ENCODE results near the gene TMEM150C. TPM values are rescaled to one million over a fixed set of nuclear protein-coding genes. Genes with fewer than 3 reads are reported as not detected.
"Not testable (repeated sequence)": the region's sequence is repeated elsewhere in the genome, so short reads cannot be mapped to it uniquely, and the experiment has no call there.

The TMEM150C gene
- total RNA-seq, 1 donor from 2014 or later = 90.0 TPM

- peak; percentile 18 for DNase-seq
Observed at GRCh38 chr4:82515705-82516104, 46.1 kb downstream of the TMEM150C start.

DNA sequence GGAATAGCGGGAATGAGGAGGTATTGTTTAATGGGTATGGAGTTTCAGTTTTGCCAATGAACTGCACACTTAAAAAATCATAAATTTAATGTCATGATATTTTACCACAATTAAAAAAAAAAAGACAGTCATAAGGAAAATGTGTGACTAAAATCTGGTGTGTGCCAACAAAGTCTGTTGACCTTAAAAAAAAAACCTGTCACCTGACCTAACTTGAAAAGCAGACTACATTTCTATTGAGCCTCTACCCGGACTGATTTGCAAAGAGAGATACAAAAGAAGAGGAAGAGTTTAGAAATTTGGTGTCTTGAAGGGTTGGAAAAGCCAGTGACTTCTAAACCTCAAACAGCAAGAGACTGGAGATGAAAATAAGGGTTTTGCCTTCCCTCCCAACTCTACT, 48.4 kb downstream of the TMEM150C start:
- no peak for DNase-seq

DNA sequence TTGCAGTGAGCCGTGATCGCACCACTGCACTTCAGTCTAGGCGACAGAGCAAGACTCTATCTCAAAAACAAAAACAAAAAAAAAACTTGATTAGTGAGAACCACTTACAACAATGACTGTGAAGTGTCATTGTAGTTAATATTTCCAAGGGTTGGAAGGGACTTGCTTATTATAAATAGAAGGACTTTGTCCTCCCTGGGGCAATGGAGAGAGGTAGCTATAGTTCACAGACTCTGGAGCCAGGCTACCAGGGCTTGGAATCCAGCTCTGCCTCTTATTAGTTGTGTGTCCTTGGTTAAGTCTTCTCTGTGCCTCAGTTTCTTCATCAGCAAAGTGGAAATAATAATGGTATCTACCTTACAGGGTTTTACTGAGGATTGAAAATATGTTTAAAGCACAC, 51.6 kb downstream of the TMEM150C start:
- DNase-seq = no peak

GRCh38 chr4:82508806-82509428, 52.9 kb downstream of the TMEM150C start:
- DNase-seq = no peak

GRCh38 chr4:82508011-82508410, 53.8 kb downstream of the TMEM150C start:
- no peak for DNase-seq

GRCh38 chr4:82501154-82501442, 60.7 kb downstream of the TMEM150C start:
- DNase-seq = no peak

DNA sequence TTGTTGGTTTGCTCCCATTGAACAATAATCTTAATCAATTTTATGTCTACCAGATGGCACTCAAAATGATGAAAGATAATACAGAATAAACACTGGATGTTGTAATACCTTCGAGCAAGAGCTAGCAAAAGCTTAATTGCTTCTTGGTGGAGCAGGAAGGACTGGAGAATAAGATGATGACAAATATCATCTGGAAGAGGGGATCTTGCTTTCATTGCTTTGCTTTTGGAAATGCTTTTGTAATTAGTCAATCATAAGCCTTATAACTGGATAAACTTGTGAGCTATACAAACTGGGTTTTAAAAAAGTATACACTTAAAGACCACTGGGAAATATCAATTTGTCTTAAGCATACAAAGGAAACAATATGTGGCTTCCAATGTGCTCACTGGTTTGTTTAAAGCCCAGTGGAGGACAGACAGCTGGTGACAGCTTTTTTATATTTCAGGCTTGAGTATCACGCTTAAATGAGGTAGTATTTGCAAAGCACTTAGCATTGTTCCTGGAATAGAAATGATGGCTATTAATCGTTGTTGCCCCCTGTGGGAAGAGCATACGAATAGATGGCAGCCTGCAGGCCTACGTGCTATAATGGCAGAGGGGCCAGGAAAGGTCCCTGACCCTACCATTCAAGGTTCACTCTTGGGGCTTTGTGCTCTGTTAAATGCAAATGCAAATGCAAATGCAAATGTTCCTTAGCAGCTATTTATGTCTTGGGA, 61.2 kb downstream of the TMEM150C start:
- no peak for DNase-seq

DNA sequence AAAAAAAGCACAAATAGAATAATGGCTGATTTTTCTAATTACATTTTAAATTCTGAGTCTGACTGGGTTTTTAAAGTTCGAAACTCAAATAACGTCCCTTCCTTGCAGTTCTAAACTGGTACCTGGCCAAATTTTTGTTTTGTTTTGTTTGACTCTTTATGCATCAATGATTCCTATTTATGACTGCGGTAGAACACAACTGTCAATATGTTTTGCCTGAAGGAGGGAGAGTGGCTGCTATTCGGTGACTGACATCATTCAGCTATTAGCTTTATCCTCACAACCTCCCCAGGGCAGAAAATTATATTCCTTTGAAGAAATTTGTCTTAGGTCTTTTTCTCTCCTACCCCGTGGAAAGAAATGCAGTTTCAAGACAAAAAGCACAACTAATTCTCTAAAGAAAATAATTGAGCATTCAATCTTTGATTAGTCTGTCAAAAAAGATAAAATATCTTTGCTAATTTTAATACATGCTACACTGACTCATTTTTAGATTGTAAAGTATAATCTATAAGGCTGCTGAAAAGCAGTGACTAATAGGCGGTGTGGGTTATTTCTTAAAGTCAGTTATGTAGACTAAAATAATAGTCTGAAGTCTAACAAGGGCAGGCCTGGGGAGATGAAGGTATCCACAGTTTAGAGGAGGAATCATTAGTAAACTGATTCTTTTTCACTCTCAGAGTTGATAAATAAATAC, 61.9 kb downstream of the TMEM150C start:
- DNase-seq = no peak

DNA sequence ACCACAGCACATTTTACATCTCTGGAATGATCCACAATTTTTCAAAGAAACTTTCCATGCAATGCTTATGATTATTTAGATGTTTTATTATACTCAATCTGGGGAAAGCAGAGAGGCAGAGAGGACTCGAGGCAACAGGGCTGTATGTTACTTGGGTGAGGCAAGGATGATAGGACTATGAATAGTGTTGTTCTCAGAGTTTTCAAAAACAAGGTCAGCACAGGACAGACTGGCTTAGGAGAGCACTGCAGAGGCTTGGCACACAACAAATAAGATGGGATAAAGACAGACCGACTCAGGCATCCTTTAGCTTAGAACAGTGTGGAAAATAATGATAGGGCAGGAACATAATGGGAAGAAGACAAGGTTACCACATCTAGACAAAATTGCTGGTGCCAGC, 65.4 kb downstream of the TMEM150C start:
- no peak for DNase-seq

- no peak for DNase-seq
Observed at GRCh38 chr4:82495666-82496065, 66.1 kb downstream of the TMEM150C start.

DNA sequence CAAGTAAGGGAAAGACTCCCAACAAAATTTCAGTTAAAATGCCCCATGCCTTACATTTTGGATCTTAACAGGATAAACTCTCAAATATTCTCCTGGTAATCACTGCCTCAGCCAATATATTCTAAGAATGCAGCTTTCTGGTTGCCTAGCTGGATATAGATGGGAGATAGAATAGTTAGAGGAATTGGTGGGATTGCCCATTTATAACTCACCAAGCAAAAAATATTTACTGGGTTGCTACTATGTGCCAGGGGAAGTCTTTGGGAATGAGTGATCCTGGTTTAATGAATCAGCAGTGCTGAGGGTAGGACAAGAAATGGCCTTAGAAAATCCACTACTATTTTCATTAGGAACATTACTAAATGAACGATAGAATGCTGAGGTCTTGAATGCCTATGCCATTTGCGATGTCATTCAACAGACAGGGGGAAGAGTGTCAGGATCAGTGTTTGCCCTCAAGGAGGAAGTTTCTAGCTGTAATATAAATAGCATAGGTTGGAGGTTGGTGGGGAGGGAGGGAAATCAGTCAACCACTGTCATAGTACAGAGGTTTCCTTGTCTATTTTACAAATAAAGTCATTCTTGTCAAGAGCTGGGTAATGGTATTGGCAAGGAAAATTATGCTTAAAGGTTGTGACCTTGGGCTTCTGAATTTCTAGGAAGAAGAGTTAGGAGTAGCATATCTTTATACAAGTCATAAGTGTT, 67.9 kb downstream of the TMEM150C start:
- no peak for DNase-seq

- DNase-seq = no peak
Observed at GRCh38 chr4:82491251-82491960, 70.4 kb downstream of the TMEM150C start.

DNA sequence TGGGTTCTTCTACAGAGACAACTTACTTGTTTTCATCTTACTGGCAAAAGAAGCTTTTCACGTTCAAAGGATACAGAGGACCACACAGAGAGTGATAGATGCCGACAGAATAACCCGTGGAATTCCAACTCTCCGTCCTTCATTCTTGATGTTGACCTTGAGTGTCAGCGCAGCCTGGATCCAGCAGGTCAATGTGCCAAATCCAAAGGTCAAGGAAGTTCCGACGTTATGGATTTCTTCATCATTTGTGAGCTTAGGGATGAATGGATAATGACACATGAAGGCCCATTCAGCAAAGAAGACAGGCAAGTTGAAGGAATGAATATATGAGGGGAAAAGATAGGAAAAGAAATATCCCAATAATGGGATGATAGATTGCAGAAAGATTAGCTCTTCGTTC, 71.8 kb downstream of the TMEM150C start:
- no peak for DNase-seq

DNA sequence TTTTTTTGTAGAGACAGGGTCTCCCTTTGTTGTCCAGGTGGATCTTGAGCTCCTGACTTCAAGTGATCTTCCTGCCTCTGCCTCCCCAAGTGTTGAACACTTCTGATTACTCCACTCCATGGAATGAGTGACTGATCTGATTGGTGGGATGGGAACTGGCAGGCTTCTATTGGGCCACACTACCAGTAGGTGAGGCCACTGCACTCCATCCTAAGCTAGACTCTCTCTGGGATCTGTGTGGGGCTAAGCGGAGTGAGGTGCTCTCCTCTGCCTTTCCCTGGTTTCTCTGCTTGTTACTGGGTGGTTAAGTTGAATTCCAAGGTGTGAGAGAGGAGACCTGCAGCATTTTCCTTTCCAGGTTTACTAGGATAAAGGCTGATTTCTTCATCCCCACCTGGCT, 72.7 kb downstream of the TMEM150C start:
- DNase-seq = no peak

- no peak for DNase-seq
Observed at GRCh38 chr4:82484996-82485783, 76.6 kb downstream of the TMEM150C start.

DNA sequence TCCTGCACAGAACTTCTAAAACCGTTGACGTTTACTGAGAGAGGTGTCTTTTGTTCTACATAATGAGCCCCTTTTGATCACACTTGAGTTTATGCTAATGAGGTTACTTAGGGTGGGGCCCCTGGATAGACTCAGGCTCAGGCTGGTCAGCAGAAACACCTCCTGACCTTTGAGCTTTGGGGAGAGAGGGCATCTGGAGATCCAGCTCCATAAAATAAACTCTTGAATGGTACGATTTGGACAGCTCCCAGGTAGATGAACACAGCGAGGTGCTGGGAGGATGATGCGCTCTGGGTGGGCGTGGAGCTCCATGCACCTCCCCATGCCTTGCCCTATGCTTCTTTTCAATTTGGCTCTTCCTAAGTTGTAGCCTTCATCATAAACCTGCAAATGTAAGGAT, 79.4 kb downstream of the TMEM150C start:
- DNase-seq = no peak

DNA sequence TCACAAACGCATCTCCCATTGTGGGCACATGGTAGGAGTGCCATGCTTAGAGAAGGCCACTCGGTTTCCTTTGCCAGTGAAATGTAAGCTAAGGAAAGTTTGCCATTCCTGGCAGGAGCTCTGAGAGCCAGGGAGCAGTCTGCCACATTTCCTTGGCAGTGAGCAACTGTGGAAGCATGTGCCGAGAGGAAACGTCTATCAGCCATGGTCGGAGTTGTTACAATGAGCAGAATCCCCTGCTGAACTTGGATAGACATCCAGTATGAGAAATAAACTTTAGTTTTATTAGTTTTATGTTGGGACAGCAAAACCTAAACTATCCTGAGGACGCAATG, 80.3 kb downstream of the TMEM150C start:
- DNase-seq = no peak

DNA sequence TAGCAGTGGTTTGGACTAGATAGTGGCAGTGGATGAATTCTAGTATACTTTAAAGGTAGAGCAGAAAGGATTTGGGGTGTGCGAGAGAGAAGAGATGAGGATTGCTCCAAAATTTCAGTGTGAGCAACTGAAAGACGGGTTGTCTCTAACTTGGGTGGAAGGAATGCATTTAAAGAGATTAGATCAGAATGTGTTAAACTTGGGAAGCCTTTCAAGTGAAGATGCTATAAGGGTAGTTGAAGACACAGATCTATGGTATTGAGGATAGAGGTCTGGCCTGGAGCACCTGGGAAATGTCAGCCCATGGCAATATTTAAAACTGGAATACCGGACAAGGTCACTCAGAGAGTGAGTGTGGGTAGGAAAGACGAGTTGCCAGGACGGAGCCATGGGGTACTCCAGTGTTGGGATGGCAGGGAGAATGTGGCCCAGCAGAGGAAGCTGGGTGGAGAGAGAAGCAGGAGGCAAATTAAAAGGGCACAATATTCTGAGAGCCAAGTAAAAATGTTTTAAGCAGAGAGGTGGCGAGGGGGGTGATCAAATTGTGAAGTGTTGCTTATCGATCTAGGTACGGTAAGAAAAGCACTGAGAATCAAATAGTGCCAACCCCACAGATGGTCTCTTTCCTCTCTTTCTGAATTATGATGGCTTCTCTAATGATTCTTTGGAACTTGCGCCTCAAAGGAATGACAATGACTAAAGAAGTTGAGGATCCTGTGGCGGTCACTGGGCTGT, 80.8 kb downstream of the TMEM150C start:
- no peak for DNase-seq

DNA sequence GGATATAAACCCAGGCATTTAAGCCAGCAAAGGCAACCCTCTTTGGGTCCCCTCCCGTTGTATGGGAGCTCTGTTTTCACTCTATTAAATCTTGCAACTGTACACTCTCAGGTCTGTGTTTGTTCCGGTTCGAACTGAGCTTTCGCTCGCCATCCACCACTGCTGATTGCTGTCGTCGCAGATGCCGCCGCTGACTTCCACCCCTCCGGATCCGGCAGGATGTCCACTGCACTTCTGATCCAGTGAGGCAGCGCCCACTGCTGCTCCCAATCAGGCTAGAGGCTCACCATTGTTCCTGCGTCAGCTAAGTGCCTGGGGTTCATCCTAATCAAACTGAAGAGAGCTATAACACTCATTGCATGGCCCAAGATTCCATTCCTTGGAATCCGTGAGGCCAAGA, 82.2 kb downstream of the TMEM150C start:
- DNase-seq = no peak

- not testable (repeated sequence) for DNase-seq
Observed at GRCh38 chr4:82477469-82477868, 84.3 kb downstream of the TMEM150C start.

- DNase-seq = not testable (repeated sequence)
Observed at GRCh38 chr4:82475931-82476330, 85.9 kb downstream of the TMEM150C start.

Measured in occipital lobe (tissue), 2 donors.